RPMI8226 (cell line): ENCODE data around the gene ZNF536.

Source experiments
- DNase-seq: peaks from one replicate; pipeline ENCODE4 v3.0.0-alpha.2; 2015

Gene ZNF536

GRCh38 chr19:30371960-30372824 is at the start of gene ZNF536:
Gene ZNF536 (plus strand): TSS chr19:30372384. CDS start chr19:30443563, 71,179 bp downstream.
- DNase-seq, result no peak

- DNase-seq, result no peak
Observed at GRCh38 chr19:30322641-30323320, 49.4 kb upstream of the ZNF536 start.

GRCh38 chr19:30323904-30324303 is 48.3 kb upstream of the ZNF536 start:
- no peak for DNase-seq

GRCh38 chr19:30324982-30325381 is 47.2 kb upstream of the ZNF536 start:
- DNase-seq, result no peak

GRCh38 chr19:30325676-30326392 is 46.4 kb upstream of the ZNF536 start:
- DNase-seq, result no peak

GRCh38 chr19:30326393-30326710 is 45.8 kb upstream of the ZNF536 start:
- no peak for DNase-seq

- no peak for DNase-seq
Observed at GRCh38 chr19:30327331-30327730, 44.9 kb upstream of the ZNF536 start.

- no peak for DNase-seq
Observed at GRCh38 chr19:30328096-30328495, 44.1 kb upstream of the ZNF536 start.

GRCh38 chr19:30330266-30330665 is 41.9 kb upstream of the ZNF536 start:
- no peak for DNase-seq

- no peak for DNase-seq
Observed at GRCh38 chr19:30332445-30333234, 39.5 kb upstream of the ZNF536 start.

- DNase-seq, result no peak
Observed at GRCh38 chr19:30333291-30334065, 38.7 kb upstream of the ZNF536 start.

GRCh38 chr19:30334841-30335240 is 37.3 kb upstream of the ZNF536 start:
- DNase-seq, result no peak

- no peak for DNase-seq
Observed at GRCh38 chr19:30335306-30335886, 36.8 kb upstream of the ZNF536 start.

GRCh38 chr19:30336290-30336689 is 35.9 kb upstream of the ZNF536 start:
- no peak for DNase-seq

- no peak for DNase-seq
Observed at GRCh38 chr19:30338041-30338456, 34.1 kb upstream of the ZNF536 start.

- DNase-seq, result no peak
Observed at GRCh38 chr19:30338878-30339623, 33.1 kb upstream of the ZNF536 start.

- DNase-seq, result no peak
Observed at GRCh38 chr19:30339624-30340525, 32.3 kb upstream of the ZNF536 start.

- no peak for DNase-seq
Observed at GRCh38 chr19:30340771-30341561, 31.2 kb upstream of the ZNF536 start.

GRCh38 chr19:30341611-30342201 is 30.5 kb upstream of the ZNF536 start:
- no peak for DNase-seq
